Activated T-cell treated with anti-CD3 and anti-CD28 coated beads, Interleukin-2, amount 50 U/mL, for 1 hour (primary cell): ENCODE measurements around the gene ABRAXAS1.
"Not testable (repeated sequence)": the region's sequence is repeated elsewhere in the genome, so short reads cannot be mapped to it uniquely, and the experiment has no call there.

Source experiments
- DNase-seq: peaks from one replicate; pipeline ENCODE4 v3.0.0-alpha.2; 2020

The ABRAXAS1 gene

DNA sequence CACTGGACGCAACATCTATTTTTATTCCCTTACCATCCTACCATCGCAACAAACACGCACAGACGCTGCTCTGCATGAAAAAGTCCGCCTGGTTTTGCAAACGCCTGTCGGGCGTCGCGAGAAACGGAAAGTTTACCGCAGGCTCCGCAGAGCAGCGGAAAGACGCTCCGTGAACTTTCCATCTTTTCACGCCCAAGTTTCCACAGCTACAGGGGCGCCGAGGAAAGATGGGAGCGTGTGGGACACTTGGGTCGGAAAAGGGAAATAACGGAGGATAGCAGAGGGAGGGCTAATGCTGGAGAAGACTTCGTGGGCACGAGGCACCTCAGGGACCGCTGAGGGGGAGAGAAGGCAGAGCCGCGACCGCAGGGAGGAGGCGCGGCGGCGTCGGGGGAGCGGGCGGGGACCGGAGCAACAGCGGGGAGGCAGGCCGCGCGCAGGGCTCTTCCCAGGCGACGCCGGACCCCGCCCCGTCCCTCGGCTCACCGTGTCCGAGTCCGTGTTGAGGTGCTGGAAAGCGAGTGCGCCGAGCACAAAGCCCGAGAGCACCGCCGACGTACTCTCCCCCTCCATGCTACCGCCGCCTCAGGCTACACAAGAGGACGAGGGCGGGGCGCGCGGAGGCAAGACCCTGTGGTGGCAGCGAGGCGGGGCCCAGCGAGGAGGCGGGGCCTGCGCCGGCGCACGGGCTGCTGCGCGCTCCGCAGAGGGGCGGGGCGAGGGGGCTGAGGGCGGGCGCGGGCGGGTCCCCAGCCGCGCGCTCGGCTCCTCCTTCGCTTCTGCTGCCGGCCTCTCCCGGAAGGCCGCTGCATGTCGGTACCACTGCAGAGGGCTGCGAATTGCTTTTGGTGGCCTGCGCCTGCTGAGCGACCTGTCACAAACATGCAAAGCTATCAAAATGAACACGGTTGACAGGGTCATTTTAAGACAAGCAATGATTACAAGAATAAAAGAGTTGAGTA is at the start of gene ABRAXAS1:
Gene ABRAXAS1 (minus strand): TSS at position 601 of the 962 bp plus-strand sequence. CDS start 28 bp downstream, at position 573.
- peak; percentile 97 for DNase-seq

DNA sequence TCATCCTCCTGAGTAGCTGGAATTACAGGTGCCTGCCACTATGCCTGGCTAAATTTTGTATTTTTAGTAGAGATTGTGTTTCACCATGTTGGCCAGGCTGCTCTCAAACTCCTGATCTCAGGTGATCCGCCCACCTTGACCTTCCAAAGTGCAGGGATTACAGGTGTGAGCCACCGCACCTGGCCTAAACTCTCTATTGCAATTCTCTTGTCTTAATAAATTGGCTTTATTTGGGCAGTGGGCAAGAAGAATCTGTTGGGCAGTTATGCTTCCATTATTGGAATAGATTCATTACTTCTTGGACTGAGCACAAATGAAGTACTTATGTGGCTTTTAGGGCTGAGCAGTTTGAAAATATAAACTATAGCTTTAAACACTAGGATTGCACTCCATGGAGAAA is 42.8 kb upstream of the ABRAXAS1 start:
- no peak for DNase-seq

DNA sequence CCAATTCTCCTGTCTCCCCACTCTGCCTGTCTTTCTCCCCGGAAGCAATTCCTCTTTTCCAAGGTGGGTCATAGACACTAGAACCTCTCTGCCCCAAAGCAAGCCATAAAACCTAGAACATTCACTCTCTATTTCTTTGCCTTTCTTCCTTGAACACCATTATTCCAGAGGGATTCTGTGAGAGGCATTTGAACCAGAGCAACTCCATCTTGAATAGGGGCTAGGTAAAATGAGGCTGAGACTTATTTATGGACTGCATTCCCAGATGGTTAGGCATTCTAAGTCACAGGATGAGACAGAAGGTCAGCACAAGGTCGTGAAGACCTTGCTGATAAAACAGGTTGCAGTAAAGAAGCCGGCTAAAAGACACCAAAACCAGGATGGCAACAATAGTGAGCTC is 37.3 kb upstream of the ABRAXAS1 start:
- no peak for DNase-seq

- no peak for DNase-seq
Observed at GRCh38 chr4:83516042-83516772, 31.3 kb upstream of the ABRAXAS1 start.

DNA sequence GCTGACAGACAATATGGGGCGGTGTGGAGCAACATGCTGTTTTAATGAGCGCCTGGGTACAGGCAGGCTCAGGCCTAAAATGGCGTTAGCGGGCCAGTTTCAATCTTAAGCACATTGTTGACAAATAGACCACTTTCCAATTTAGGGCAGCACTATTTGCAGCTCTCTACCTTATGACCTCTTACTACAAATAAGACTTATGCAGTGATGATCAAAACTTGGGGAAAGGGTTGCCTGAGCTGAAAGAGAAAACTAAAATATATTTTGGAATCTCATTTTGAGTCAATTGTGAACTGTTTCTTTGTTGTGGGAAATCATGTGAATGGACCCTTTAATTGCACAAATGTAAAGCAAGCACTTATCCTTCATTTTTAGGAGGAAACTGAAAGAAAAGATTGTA is 25.5 kb upstream of the ABRAXAS1 start:
- DNase-seq = no peak

DNA sequence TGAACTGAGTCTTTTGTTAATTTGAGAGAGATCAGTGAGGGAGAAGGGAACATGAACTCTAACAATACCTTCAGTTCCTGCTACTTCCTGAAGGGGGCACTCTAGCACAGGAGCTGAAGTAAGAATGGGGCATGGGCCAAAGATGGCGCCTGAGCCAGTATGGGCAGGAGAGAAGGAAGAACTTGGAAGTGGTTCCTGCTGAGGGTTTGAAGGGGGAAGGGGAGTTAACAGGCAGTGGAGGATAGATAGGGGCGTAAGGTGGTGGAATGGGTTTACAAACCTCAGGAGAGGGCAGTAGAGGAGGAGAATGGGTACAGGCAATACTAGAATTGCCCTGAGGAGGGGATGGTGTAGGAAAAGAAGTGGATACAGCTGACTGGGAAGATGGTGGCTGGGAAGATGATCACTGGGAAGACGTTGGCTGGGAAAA is 24.3 kb upstream of the ABRAXAS1 start:
- peak; percentile 26 for DNase-seq

GRCh38 chr4:83504996-83505395 is 20.1 kb upstream of the ABRAXAS1 start:
- no peak for DNase-seq

- no peak for DNase-seq
Observed at GRCh38 chr4:83504503-83504902, 19.6 kb upstream of the ABRAXAS1 start.

DNA sequence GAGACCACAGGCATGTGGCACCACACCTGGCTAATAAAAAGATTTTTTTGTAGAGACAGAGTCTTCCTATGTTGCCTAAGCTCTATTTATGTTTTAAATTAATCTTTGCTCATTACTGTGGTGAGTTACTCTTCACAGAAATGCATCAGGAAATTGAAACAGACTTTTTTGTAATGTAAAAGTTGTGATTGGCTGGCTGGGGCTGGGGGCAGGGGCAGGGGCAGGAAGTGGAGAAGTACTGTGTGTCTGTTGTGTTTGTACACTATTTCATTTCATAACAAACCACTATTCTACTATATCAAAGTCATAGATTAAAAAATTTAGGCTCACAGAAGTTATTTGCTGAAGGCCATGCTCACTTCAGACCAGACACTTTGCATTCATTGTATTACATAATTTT is 19.1 kb upstream of the ABRAXAS1 start:
- no peak for DNase-seq

- not testable (repeated sequence) for DNase-seq
Observed at GRCh38 chr4:83501671-83502070, 16.8 kb upstream of the ABRAXAS1 start.

- DNase-seq = no peak
Observed at GRCh38 chr4:83498187-83498586, 13.3 kb upstream of the ABRAXAS1 start.

DNA sequence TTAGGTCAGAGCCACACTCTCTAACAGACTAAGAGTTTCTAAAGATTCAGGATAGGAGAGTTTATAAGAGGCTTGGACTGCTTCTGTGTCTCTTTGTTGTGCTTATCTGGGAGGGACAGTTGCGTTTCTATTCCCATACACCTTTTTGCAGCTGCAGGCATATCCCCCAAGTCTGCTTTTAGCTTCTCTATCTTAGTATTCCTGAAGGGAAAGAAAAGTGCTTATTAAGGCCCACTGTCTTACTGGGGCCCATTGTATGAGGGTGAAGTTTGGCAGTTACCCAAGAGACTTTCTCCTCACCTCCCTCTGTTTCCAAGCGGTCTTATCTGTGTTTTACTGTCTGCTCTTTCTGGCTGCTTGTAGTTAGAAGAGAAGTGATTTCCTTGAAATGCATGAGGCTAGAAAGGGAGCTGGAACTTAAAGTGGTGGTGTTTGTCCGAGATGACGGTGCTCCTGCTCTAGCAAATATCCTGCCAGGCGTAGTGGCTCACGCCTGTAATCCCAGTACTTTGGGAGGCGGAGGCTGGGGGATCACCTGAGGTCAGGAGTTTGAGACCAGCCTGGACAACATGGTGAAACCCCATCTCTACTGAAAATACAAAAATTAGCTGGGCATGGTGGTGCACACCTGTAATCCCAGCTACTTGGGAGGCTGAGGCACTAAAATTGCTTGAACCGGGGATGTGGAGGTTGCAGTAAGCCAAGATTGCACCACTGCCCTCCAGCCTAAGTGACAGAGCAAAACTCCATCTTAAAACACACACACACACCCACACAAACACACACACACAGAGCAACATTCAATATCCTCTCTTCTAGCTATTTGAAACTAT is 11.4 kb upstream of the ABRAXAS1 start:
- DNase-seq = not testable (repeated sequence)

DNA sequence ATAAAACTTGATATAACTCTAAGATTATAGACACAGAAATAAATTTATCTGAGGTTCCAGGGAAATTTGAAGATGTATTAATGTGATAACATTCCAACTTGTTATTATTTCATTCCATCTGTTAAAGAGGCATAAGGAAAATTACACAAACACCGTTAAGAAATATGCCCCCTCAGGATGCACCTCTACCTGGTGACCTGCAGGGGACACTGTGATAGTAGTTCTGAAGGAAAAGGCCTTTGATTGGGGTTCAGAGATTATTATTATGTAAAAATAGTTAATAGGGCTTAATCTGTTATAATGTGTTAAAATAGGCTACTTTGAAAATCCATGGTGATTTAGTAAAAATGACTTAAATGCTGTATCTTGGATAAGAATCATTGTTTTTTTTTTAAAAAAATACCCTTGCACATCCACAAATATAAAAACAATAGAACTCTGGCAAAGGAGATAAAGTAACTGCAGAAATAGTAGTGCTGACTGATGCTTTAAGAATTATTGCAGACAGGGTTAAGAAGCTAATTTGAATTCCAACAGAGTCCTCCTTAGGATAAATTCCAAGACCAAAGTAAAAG is 6.1 kb upstream of the ABRAXAS1 start:
- no peak for DNase-seq

DNA sequence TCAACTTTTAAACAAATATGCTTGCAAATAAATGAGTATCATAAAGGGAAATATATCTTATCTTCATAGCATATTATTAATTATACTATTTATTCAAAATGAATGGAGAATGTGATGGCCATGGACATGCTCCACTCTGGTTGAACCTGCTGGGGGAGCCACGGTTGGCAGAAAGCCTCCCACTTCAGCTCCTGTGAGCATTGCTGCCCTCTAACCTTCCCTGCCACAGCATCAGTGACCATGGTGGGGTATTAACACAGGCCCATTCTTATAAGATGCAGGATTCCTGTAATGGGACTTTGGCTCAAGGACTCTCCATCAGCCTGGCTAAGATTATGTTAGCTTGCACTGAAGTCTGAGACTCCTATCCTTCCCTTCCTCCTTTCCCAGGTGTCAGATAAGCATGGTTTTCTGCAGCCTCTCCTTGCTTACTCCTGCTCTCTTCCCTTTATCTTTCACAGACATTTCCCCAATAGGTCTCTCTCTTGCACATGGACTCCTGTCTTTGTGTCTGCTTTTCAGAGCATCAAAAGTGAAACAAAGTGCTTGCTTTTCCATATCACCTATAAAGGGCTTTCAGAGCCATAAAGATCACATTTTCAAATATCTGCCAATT is 4.9 kb upstream of the ABRAXAS1 start:
- no peak for DNase-seq

DNA sequence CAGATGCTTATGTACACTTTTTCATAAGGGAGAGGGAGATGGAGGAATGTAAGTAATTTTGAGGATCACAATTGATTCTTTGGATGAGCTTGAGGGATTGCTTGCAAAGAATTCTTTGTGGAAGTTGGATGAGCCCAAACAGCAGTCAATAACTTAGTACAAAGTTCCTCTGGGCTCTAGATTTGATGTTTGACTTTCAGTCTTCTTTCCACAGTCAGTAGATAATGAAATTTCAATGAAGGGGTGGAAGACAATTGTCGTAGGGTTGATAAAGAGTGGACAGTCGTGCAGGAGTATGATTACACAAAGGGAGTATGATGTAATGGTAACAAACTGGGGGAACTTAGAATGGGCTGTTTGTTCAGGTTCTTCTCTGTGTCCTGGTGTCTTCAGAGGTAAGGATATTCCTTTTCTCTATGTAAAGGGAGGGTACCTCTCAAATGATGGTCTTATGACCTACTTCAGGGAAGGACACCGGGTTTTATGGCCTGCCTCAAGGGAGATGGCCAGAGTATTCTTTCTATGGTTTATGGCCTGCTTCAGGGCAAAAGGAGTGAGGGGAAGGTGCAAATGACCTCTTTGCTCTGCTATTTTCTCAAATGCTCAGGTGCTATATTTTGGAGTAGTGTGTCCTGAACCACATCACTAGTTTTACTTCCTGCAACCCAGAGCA is 1.7 kb upstream of the ABRAXAS1 start:
- DNase-seq = no peak

- no peak for DNase-seq
Observed at GRCh38 chr4:83473966-83474365, 10.9 kb downstream of the ABRAXAS1 start.

- no peak for DNase-seq
Observed at GRCh38 chr4:83473423-83473822, 11.5 kb downstream of the ABRAXAS1 start.

- no peak for DNase-seq
Observed at GRCh38 chr4:83456184-83456501, 28.8 kb downstream of the ABRAXAS1 start.

- peak; percentile 87 for DNase-seq
Observed at GRCh38 chr4:83455281-83456183, 29.4 kb downstream of the ABRAXAS1 start, which contains the start of the genes HELQ and MRPS18C. TSS of gene HELQ (minus strand) at chr4:83455823. CDS start at chr4:83455693, 130 bp downstream. TSS of gene MRPS18C (plus strand) at chr4:83456058. CDS start at chr4:83456078, 20 bp downstream.

- DNase-seq = no peak
Observed at GRCh38 chr4:83454686-83455085, 30.2 kb downstream of the ABRAXAS1 start.
